Measurements from ENCODE around the gene ZNF365.
"Not testable (repeated sequence)": the region's sequence is repeated elsewhere in the genome, so short reads cannot be mapped to it uniquely, and the experiment has no call there.

Gene ZNF365

DNA sequence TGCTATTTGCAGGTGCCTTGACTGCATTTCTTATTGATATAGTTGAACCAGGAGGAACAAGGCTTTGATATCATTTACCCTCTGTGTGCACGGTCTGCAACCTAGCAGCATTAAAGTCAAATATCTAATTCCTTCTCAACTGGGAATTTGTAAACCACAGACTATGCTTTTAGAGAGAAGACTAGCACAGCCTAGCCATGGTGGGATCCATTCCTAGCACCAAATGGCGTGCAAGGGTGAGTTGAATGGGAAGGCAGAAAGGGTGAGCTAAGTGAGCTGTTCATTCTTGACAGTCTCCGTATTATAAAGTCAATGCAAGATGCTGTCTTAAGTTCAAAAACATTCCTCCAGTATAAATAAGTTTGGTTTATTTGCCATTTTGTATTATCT is 2.9 kb downstream of the ZNF365 start:
- DNase-seq (ENCODE audit: low read depth, low spot score): no peak

DNA sequence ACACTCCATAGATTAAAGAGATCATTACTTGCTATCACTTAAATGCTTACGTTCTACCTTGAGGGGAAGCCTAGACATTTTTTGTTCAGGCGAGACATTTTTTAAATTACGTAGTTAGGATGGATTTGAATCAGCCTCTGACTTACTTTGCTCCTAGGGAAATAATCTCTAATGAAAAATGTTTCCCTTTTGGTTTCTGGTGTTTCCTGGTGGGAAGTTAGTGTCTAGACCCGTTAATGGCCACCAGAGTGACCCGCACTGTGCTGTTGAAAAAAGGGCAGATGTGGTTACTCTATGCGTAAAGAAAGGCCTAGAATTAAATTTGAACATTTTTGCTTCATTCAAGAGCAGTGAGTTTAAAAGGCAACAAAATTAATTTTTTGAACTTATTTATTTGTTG is 3.8 kb downstream of the ZNF365 start:
- no peak for DNase-seq (ENCODE audit: low read depth, low spot score)

DNA sequence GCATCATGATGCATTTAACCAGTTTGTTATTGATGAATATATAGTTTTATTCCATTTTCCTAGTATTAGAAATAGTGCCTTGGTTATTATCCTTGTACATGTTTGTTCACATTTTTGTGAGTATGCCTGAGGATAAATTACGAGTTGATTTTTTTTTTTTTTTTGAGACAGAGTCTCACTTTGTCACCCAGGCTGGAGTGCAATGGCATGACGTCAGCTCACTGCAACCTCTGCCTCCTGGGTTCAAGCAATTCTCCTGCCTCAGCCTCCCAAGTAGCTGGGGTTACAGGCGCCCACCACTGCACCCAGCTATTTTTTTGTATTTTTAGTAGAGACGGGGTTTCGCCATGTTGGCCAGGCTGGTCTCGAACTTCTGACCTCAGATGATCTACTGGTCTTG is 4.7 kb downstream of the ZNF365 start:
- DNase-seq (ENCODE audit: low read depth, low spot score): not testable (repeated sequence)

DNA sequence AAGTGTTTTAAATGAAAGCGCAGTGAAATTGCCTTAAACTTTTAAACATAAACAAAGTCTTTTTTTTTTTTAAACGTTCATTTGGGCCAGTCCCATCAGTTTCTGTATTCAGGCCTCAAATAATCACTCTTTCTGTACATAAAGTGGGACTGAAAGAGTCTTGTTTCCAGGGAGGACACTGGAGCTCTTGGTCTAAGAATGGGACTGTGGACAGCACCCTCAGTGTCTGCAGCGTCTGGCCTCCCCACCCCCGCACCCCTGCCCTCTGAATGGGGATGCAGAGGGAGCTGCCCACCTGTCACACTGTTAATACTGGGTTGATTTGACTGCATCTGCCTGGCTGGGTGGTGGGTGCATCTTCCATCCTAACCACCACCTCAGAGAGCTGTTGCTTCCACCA is 5.2 kb downstream of the ZNF365 start:
- no peak for DNase-seq (ENCODE audit: low read depth, low spot score)

DNA sequence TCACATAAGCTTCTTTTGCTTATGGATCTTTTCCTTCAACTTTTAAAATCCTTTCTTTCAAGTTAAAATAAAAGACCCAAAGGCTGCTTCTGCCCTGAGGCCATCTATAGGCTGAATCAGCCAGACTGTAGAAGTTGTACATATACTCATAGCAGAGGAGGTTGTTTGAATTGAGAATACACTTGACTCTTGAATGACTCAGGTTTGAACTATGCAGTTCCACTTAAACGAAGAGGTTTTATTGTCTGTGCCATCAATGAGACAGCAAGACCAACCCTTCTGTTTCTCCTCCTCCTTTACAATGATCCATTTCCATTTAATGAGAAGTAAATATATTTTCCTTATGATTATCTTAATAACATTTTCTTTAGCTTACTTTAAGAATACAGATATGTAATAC is 5.8 kb downstream of the ZNF365 start:
- DNase-seq (ENCODE audit: low read depth, low spot score): no peak

DNA sequence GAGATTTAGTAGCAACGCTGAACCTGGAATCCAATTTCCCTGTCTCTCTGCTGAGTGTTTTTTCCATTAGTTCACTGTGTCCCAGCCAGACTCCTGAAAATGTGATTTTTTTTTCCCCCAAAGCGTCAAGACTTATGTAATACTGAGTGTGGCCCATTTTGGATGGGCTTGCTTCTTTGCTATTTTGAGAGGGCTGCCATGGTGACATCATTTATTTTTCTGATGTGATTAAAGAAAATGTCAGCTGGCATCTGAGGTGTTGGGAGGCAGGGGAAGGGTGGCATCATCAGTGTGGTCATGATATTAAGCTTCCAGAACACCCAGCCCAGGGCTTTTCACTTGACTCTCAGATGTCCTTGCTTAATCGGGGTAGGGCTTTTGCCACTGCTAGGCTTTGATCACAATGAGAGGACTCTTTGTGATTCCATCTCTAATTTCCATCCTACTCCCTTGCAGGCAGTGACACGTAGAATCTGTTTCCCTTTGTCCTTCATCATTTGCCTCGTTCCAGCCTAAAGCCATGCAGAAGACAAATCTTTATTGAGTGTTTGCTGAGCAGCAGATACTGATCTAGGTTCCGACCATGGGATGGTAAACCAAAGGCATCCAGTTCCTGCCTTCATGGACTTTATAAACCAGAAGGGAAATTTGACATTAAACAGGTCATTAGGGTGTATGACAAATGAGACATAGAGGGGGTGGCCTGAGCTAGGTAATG is 7.4 kb downstream of the ZNF365 start:
- DNase-seq (ENCODE audit: low read depth, low spot score): no peak

DNA sequence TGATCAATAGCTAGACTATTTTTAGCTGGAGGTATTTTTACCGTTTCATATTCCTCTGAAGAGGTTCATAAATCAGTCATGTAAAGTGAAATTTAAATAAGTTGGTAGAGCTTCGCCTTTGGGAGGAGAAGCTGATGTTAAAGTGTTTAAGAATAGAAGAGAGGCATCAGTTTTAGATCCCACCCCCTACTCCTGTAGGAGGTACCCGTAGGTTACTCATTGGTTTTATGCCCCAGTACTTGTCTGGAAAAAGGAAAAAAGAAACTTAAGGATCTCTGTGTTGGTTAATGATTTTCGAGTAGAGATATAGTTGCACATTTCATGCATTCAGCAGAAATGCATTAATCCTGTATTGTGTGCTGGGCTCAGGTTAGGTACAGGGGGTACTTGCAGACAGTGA is 8.7 kb downstream of the ZNF365 start:
- DNase-seq (ENCODE audit: low read depth, low spot score): no peak

DNA sequence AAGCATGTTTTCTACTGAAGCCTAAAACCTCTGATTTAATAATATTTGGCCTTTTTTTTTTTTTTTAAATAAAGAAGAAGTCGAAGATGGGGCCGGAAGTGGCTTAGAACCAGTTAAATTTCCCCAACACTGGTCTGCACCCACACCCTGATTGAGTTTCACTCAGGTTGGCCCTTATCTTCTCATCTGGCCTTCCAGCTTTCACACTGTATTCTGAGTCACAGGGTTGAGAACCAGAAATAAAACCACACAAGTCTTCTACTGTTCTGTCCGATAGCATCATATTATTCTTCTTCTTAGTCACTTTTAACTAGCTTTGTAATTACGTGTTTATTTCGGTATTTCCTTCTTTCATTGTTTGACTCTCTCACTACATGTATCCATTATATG is 9.9 kb downstream of the ZNF365 start:
- DNase-seq (ENCODE audit: low read depth, low spot score): no peak

DNA sequence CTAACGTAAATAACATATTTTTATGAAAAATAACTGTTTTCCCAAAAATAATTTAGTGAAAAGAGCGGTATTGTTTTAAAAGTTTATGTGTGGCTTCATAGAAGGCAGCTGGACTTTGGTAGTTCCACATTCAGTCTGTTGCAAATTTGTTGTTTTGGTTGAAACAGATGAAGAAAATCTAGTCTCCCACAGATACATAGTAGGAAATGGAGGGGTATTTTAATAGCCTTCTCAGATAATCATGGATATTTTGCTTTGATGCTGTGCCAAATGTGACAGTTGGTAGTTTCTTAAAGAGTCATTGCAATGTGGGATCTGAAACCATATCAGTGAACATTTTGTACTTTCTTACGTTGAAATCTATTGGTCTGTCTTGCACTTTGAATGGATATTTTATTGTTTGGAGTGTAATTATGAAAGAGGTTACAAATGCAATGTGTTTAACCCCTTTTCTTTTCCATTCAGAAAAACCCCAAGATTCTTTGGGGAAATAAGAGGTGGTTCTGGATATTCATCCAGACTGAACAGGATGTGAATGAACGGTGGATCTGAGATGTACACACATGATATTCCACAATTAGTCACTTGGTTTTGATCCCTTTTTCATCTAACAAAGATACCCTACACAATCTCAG is 10.4 kb downstream of the ZNF365 start:
- no peak for DNase-seq (ENCODE audit: low read depth, low spot score)

DNA sequence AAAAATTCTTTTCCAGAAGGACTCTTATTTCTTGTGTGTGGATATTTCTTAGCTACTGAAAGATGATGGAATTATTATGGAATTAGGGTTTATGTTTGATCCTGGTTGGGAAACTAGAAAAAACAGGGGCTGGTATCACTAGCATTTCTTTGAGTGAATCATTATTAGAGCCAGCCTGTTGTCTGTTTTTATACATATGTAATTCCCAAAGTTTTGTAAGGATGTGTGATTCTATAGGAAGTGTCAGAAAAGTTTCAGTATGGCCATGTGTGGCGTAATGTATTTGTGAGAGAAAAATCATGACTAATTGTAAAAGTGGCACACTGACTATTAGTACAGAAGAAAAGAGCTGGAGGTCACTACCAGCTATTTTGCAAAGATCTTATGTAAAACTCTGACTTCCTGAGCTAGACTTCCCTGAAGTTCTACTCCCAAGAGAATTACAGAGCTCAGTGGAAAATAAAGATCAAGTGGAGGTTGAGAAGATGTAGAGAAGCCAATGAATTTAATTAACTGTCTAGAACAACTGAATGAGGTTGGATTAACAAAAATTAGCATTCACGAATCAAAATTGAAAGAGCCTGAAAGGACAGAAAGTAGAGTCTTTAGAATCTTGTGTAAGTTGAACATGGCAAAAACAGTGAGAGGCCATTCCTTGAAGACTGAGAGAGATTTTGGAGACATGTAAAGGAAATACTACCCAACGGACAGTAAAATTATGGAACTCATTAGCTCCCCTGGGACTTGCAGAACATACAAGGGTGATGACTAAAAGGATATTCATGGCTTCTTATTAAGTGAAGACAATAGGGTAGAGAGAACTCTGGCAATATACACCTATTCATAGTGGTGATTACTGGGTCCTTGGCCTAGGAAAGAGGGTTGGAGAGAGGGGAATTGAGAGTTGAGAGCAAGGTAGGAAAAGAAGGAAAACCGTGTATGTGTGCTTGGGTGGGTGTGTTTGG is 12.5 kb downstream of the ZNF365 start:
- no peak for DNase-seq (ENCODE audit: low read depth, low spot score)

DNA sequence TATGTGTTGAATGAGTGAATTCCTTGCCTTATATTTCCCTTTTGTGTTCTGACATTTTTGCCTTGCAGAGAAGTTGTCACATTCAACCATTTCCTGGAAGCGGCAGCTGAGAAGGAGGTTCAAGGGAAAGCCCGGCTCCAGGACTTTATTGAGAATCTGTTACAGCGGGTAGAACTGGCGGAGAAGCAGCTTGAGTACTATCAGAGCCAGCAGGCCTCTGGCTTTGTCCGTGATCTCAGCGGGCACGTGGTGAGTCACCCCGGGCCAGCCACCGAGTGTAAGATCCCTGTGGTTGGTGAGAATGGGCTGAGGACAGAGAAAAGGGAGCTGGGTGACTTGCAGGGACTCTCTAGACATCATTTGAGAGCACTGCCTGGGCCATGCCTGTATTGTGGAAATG is 14.2 kb downstream of the ZNF365 start:
- no peak for DNase-seq (ENCODE audit: low read depth, low spot score)

DNA sequence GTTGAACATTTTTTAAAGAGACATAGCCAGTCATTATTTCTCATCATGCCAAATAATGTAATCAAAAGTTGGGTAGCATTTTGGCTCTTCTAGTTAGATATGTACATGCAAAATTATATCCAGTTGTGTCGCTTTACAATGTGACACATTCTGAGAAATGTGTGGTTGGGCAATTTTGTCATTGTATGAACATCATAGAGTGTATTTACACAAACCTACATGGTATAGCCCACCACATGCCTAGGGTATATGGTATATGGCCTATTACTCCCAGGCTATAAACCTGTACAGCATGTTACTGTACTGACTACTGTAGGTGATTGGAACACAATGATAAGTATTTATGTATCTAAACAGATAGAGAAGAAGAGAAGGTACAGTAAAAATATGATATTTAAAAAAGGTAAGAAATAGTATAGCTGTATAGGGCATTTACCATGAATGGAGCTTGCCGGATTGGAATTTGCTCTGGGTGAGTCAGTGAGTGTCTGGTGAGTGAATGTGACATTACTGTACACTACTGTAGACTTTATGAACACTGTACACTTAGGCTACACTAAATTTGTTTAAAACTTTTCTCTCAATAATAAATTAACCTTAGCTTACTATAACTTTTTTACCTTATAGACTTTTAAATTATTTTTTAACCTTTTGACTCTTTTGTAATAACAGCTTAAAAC is 16.5 kb downstream of the ZNF365 start:
- DNase-seq (ENCODE audit: low read depth, low spot score): no peak

DNA sequence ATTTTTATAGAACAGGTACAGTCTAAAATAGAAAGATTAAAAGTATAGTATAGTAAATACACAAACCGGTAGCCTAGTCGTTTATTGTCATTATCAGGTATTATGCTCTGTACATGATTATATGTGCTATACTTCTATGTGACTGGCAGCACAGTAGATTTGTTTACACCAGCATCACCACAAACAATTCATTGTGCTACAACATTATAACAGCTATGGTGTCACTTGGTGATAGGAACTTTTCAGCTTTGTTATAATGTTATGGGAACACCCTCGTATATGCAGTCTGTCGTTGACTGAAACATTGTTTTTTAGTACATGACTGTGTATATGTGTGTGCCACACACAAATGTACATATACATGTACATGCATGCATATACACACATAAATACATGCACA is 19.1 kb downstream of the ZNF365 start:
- DNase-seq (ENCODE audit: low read depth, low spot score): no peak

DNA sequence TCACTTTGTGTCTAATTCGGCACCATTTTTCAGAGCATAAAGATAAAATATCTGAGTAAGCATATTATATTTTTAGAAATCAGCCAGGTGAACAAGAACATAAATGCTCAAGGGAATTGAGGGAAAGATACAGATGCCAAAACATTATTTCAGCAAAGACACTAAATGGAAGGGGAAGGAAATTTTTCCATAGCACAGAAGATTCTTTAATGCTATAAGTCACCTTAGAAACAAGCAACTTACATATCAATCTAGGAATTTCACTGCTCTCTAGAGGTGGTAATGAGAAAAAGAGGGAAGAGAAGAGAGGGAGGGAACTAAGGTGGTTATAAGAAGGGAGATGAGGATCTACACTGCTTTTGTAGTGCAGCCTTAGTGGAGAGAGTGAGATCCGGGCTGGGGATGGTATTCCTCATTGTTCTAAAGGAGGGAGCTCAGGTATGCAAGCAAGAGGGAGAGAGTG is 20.4 kb downstream of the ZNF365 start:
- DNase-seq (ENCODE audit: low read depth, low spot score): no peak

DNA sequence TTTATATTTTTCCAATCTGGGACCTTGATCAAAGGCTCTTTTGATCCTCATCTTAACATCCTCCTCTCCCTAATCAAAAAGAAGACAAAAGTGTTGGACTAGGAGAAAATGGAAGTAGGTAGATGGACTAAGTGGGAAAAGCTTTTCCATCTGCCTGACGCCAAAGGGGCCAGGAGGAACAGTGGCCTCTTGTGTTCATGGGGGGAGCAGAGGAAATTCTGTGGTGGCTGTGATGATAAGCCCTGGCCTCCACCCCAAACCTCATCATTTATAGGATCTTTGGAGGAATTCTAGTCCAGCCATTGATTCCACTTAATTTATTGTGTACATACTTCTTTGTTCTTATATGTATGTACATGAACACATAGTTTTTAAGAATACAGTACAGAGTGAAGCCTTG is 21.7 kb downstream of the ZNF365 start:
- no peak for DNase-seq (ENCODE audit: low read depth, low spot score)

DNA sequence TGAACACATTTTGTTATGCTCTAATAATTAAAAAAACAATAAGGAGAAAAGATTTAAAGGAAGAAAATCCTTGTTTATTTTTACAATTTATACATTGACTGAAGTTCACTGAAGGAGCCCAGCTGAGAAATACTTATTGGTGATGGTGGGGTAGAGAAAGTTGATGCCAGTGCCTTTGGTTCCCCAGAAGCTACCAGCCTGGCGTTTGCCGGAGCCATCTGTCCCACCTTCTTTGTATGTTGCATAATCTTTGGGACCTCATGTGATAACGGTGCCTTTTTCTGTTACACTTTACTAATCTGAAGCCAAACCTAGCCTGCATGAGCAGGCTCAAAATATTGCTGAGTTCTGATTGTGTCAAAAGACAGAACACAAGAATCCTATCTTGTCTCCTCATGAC is 22.7 kb downstream of the ZNF365 start:
- DNase-seq (ENCODE audit: low read depth, low spot score): no peak

DNA sequence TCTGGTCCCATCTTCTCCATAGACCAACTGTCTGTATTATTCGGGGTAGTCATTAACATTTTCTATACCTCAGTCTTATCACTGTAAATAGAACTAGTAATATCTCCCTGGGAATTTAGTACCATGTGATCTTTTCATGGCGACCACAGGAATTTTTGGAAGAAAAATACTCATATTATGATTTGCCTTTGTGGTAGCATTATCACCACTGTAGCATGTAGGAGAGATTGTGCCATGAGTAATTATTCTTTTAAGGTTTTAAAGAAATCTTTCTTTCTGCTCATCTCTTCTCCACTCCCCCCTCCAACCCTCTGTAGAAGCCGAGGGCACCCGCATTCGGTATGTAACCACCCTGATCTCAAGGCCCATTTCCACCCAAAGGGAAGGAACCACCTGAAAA is 25.0 kb downstream of the ZNF365 start:
- no peak for DNase-seq (ENCODE audit: low read depth, low spot score)

DNA sequence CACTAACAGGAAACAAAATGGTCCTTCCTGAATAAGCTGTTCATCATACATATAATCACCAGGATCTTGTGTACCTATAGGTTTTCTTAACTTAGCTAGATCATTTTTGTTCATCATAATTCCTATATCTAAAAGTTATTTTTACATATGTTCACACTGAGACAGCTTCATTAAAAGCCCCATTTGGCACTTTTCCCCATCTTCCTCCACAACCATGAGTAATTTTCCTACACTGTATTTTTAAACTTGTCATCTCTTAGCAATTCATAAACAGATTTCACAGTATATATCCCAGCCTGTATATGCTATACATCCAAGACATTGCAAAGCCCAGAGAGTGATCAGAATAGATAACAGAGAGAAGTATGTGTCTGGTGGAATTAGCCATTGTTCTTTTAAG is 28.3 kb downstream of the ZNF365 start:
- DNase-seq (ENCODE audit: low read depth, low spot score): no peak

DNA sequence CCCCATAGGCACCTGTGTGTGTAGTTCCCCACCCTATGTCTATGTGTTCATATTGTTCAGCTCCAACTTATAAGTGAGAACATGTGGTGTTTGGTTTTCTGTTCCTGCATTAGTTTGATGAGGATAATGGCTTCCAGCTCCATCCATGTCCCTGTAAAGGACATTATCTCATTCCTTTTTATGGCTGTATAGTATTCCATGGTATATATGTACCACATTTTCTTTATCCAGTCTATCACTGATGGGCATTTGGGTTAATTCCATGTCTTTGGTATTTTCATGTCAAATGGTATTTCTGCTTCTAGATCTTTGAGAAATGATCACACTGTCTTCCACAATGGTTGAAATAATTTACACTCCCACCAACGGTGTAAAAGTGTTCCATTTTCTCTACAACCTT is 36.4 kb downstream of the ZNF365 start:
- not testable (repeated sequence) for DNase-seq (ENCODE audit: low read depth, low spot score)

DNA sequence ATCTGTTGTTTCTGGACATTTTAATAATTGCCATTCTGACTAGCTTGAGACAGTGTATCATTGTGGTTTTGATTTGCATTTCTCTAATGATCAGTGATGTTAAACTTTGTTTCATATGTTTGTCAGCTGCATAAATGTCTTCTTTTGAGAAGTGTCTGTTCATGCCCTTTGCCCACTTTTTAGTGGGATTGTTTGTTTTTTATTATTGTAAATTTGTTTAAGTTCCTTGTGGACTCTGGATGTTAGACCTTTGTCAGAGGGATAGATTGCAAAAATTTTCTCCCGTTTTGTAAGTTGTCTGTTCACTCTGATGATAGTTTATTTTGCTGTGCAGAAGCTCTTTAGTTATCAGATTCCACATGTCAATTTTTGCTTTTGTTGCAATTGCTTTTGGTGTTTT is 36.8 kb downstream of the ZNF365 start:
- not testable (repeated sequence) for DNase-seq (ENCODE audit: low read depth, low spot score)

DNA sequence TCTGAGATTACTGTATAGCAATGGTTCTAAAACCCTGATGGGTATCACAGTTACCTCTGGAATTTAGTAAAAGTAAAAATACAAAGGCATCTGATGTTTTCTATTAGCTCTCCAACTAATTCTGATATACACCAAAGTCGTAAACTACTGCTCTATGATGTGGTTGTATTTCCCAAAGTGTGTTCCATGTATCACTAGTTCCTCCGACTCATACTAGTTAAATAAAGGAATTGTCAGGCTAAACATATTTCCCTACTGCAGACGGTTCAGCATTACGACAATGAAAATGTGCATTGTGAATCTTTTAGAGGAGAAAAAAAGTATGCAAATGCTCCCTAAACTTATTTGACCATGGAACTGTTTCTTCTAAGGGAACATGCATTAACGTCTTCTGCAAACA is 38.9 kb downstream of the ZNF365 start:
- DNase-seq (ENCODE audit: low read depth, low spot score): no peak

DNA sequence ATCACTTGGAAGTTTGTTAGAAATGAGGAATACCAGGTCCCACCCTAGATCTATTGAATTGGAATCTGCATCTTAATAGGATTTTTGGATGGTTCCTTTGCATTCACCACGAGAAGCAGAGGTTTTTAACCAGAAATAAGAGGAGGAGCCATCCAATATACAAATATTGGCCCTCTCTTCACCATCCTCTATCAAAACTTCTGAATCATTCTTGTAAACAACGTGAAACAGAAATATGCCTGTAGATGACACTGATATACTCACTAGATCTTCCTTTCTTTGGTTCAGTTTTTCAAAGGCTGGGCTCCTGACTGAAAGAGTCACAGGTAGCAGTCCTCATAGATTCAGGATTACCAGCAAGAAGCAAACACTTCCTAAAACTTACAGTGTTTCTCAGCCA is 39.5 kb downstream of the ZNF365 start:
- DNase-seq (ENCODE audit: low read depth, low spot score): no peak
